RWPE2 (cell line): ENCODE data around the gene PRPF31.

Experiments
- ATAC-seq: fragments of 200-7000 bp; cut with Tn5 transposase; 3 replicates; pipeline ENCODE4 v1.9.1; 2021; ENCODE audit warnings: low read depth
- DNase-seq: peaks from one replicate; pipeline ENCODE4 v3.0.0-alpha.2; 2020; ENCODE audit warnings: low spot score
- H3K27ac ChIP-seq: fragments of 450-650 bp; 2 replicates; pipeline ENCODE4 v1.5.1; 2017; ENCODE audit warnings: mild to moderate bottlenecking; ENCODE audit not compliant: poor library complexity, severe bottlenecking
- H3K27me3 ChIP-seq: fragments of 250-450 bp; sonication (Bioruptor Pico); 2 replicates; pipeline ENCODE4 v1.5.1; 2021; ENCODE audit warnings: mild to moderate bottlenecking, moderate library complexity; ENCODE audit not compliant: insufficient read depth, poor library complexity, severe bottlenecking
- H3K36me3 ChIP-seq: fragments of 250-450 bp; sonication (Bioruptor Pico); 2 replicates; pipeline ENCODE4 v1.5.1; 2020; ENCODE audit warnings: low read depth, mild to moderate bottlenecking, moderate library complexity
- H3K4me1 ChIP-seq: fragments of 250-450 bp; sonication (Bioruptor Pico); 2 replicates; pipeline ENCODE4 v1.5.1; 2021; ENCODE audit warnings: mild to moderate bottlenecking, moderate library complexity; ENCODE audit not compliant: insufficient read depth, poor library complexity, severe bottlenecking
- H3K4me3 ChIP-seq: fragments of 250-450 bp; sonication (Bioruptor Pico); 2 replicates; pipeline ENCODE4 v1.5.1; 2021; ENCODE audit warnings: mild to moderate bottlenecking, moderate library complexity; ENCODE audit not compliant: severe bottlenecking
- H3K9me3 ChIP-seq: fragments of 250-450 bp; sonication (Bioruptor Pico); 2 replicates; pipeline ENCODE4 v1.5.1; 2021; ENCODE audit warnings: mild to moderate bottlenecking, moderate library complexity; ENCODE audit not compliant: severe bottlenecking
- TF ChIP-seq, protein P1 (sequence below): fragments of 450-650 bp; IDR thresholded peaks from one replicate; pipeline ENCODE4 v1.5.1; 2017; ENCODE audit warnings: mild to moderate bottlenecking, moderate library complexity; ENCODE audit not compliant: poor library complexity, severe bottlenecking

The PRPF31 gene

DNA sequence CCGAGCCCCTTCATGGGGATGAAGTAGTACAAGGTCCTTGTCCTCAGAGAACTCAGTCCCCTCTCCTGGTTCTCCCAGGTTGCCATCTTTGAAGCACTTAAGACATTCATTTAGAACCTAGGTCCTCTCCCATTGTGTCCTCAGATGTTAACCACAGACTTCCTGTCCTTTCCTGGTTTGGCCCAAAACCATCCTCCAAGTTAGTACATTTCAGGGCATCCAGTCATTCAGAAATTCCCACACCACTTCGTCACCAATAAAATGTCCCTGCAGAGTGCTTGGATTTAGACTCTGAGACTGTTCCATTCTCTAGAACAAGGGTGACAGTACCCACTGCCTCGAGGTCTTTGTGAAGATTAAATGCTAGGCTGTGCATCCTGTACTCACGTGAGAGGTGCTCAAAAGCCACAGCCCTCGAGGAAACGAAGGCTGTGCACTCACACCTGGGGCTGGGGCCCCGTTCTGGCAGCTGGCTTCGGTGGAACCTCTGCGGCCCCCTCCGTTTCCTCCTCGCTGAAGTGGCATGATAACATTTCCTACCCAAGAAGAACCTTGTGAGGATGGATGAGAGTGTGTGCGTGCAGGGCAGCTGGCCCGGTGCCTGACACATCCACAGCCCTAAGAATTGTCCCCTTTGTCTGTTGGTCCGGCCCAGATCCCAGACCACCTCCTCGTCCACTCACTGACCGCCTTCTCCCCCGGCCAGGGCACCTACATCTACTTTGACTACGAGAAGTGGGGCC is 39.2 kb downstream of the PRPF31 start:
- no peak overlapping the region for H3K4me3 ChIP-seq
- TF ChIP-seq, protein P1, sequence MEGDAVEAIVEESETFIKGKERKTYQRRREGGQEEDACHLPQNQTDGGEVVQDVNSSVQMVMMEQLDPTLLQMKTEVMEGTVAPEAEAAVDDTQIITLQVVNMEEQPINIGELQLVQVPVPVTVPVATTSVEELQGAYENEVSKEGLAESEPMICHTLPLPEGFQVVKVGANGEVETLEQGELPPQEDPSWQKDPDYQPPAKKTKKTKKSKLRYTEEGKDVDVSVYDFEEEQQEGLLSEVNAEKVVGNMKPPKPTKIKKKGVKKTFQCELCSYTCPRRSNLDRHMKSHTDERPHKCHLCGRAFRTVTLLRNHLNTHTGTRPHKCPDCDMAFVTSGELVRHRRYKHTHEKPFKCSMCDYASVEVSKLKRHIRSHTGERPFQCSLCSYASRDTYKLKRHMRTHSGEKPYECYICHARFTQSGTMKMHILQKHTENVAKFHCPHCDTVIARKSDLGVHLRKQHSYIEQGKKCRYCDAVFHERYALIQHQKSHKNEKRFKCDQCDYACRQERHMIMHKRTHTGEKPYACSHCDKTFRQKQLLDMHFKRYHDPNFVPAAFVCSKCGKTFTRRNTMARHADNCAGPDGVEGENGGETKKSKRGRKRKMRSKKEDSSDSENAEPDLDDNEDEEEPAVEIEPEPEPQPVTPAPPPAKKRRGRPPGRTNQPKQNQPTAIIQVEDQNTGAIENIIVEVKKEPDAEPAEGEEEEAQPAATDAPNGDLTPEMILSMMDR, result no peak
- no peaks in the 10 kb centered on the region for H3K27me3 ChIP-seq
- H3K27ac ChIP-seq, result no peak overlapping the region
- H3K9me3 ChIP-seq, result no peaks in the 10 kb centered on the region
- peaks cover 86% of the 10 kb centered on the region for H3K36me3 ChIP-seq
- no peaks in the 10 kb centered on the region for H3K4me1 ChIP-seq
- no peak for DNase-seq
- no peak for ATAC-seq

DNA sequence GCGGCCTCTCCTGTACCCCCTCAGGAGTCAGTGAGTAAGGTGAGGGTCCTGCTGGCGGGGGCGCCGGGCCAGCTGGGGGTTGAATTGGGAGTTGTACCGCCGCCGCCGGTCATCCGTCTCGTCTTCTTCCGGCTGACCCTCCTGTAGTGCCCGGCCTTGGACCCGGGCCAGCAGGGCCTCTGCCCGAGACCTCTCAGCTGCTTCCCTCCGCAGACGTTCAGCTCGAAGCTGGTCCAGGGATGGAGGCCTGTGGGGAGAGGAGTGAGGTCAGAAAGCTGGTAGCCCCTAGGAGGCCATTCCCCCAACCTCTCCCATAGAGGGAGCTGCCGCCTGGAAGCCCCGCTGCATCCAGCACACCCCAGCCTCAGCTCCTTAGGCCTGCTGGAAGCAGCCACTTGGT is 40.1 kb downstream of the PRPF31 start:
- Histone ChIP-seq H3K4me1 (peaks cover under 1% of the 10 kb centered on the region), H3K27ac (no peak overlapping the region), H3K27me3 (no peaks in the 10 kb centered on the region), H3K9me3 (no peaks in the 10 kb centered on the region), H3K36me3 (peaks cover 77% of the 10 kb centered on the region), H3K4me3 (no peak overlapping the region)
- no peak for DNase-seq
- TF ChIP-seq, protein P1, result no peak
- ATAC-seq, result no peak

DNA sequence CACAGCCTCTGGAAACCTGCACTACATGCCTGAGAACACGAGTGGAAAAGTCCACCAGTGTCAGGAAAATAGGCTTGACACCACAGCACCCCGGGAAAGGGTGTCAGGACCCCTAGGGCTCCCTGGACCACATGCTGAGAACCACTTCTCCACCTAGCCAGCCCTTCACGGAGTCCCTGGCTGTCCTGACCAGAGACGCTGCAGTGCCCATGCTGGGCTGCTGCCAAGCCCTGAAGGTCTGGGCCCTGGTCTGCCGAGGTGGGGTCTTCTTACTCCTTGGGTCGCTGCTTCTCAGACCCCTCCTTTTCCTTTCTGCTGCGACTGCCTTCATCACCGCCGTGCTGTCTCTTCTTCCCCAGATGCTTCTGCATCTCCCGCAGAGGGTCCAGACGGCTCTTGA is 40.9 kb downstream of the PRPF31 start:
- ATAC-seq, result no peak
- Histone ChIP-seq H3K4me1 (peaks cover 3% of the 10 kb centered on the region), H3K36me3 (peaks cover 69% of the 10 kb centered on the region), H3K27me3 (no peaks in the 10 kb centered on the region), H3K27ac (no peak overlapping the region), H3K9me3 (no peaks in the 10 kb centered on the region), H3K4me3 (no peak overlapping the region)
- no peak for DNase-seq
- TF ChIP-seq, protein P1, result no peak

DNA sequence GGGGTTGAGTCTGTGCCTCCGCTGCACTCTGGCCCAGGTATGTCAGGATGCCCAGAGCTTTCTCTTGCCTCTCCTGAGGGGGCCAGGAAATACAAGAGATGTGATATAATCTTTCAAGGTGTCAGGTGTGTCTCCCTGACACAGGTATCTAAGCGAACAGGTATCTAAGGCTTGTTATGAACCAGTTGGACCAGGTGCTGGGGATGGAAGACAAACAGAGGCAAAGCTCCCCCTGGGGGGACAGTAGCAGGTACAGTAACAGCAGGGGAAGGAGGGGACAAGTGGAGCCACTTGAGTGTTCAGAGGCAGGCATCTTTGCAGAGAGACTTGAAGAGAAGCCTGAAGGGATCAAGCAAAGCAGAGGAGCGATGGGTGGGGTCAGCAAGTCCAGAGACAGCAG is 41.4 kb downstream of the PRPF31 start:
- Histone ChIP-seq H3K27ac (no peak overlapping the region), H3K27me3 (no peaks in the 10 kb centered on the region), H3K9me3 (no peaks in the 10 kb centered on the region), H3K4me3 (no peak overlapping the region), H3K36me3 (peaks cover 64% of the 10 kb centered on the region), H3K4me1 (peaks cover 5% of the 10 kb centered on the region)
- ATAC-seq, result no peak
- TF ChIP-seq, protein P1, result no peak
- no peak for DNase-seq

DNA sequence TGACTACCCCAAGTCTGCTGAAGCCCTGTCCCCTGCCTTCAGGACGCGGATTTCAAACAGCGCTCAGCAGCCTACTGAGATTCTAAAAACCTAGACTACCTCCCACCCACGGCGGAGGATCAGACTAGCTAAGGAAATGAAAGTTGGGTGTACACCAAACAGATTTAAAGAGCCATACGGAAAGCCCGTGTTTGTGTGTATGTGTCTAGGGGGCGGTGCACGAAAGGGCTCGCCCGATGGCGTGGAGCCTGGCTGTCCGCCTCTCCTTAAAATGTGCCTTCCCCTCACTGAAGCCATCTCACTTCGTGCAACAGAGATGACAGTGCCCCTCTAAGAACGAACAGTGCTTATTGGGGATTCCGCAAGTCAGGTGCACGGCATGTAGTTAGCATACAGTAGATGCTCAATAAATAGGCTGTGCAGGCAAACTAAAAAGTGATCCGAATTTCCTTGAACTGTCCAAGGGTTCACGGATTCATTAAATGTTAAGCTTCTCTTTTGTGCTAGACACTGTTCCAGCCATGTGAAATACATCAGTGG is 43.3 kb downstream of the PRPF31 start:
- no peaks in the 10 kb centered on the region for H3K9me3 ChIP-seq
- peak overlapping the region; percentile 80 for H3K27ac ChIP-seq
- ATAC-seq (no peak), DNase-seq (no peak)
- peaks cover 10% of the 10 kb centered on the region for H3K4me1 ChIP-seq
- H3K36me3 ChIP-seq, result peaks cover 45% of the 10 kb centered on the region
- peak overlapping the region; percentile 72 for H3K4me3 ChIP-seq
- no peaks in the 10 kb centered on the region for H3K27me3 ChIP-seq
- TF ChIP-seq, protein P1, result no peak
